Retinal pigment epithelial cell (primary cell): ENCODE data around the gene KLHL22.
A peak's percentile ranks its signal among the peaks of the same experiment; 100 is the strongest.
"Not testable (repeated sequence)": the region's sequence is repeated elsewhere in the genome, so short reads cannot be mapped to it uniquely, and the experiment has no call there.

Source experiments
- DNase-seq: peaks from one replicate; pipeline ENCODE4 v3.0.0-alpha.2; 2010; ENCODE audit warnings: low read depth
- H3K4me3 ChIP-seq: 2 replicates; pipeline ENCODE4 v1.5.1; 2011; ENCODE audit warnings: mild to moderate bottlenecking, low read length, control low read depth, moderate library complexity
- TF ChIP-seq, protein P1 (sequence below): conservative IDR thresholded peaks from 2 replicates; pipeline ENCODE4 v1.5.1; 2011; ENCODE audit warnings: low read depth, low read length, control low read depth, inconsistent platforms

The KLHL22 gene, protein sequence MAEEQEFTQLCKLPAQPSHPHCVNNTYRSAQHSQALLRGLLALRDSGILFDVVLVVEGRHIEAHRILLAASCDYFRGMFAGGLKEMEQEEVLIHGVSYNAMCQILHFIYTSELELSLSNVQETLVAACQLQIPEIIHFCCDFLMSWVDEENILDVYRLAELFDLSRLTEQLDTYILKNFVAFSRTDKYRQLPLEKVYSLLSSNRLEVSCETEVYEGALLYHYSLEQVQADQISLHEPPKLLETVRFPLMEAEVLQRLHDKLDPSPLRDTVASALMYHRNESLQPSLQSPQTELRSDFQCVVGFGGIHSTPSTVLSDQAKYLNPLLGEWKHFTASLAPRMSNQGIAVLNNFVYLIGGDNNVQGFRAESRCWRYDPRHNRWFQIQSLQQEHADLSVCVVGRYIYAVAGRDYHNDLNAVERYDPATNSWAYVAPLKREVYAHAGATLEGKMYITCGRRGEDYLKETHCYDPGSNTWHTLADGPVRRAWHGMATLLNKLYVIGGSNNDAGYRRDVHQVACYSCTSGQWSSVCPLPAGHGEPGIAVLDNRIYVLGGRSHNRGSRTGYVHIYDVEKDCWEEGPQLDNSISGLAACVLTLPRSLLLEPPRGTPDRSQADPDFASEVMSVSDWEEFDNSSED

DNA sequence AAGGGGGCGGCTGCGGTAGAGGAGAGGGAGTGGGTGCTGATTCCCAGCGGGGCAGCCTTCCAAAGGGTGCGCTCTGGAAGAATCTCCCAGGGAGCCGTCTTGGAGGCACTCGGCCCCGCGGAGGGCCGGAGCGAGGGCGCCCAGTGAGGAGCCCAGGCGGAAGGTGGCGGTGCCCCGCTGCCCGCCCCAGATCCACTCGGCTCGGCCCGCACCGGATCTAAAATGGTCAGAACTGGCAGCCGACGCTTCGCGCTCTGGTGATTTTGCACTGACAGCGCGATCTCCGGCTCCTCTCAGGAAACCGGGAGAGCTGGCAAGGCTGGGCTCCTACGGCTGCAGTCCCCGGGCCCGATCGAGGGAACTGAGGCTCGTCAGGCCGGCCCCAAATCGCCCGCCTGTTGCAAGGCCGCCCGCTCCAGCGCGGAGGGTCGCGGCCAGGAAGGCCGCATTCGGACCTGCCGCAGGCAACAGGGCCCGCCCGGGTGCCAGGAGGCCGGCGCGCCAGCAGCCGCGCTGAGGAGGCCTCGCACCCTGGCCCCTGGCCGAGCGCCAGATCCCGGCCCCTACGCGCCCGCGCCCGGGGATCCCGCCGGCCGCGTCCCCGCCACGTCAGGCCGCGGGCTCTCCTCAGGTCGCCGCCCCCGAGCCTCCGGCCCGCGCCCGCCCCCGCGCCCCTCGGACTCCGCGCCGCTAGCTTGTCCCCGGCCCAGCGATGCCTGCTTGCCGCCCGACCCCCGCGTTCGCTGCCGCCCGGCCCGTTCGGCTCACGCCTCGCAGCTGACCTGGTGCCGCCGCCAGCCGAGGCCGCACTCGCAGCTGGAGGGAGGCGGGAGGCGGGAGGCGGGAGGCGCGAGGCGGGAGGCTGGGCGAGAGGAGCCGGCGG, at the start of gene KLHL22:
TSS of gene KLHL22 (minus strand) at position 818 of the 883 bp plus-strand sequence. CDS start 6,584 bp downstream, outside the sequence.
- TF ChIP-seq, protein P1, sequence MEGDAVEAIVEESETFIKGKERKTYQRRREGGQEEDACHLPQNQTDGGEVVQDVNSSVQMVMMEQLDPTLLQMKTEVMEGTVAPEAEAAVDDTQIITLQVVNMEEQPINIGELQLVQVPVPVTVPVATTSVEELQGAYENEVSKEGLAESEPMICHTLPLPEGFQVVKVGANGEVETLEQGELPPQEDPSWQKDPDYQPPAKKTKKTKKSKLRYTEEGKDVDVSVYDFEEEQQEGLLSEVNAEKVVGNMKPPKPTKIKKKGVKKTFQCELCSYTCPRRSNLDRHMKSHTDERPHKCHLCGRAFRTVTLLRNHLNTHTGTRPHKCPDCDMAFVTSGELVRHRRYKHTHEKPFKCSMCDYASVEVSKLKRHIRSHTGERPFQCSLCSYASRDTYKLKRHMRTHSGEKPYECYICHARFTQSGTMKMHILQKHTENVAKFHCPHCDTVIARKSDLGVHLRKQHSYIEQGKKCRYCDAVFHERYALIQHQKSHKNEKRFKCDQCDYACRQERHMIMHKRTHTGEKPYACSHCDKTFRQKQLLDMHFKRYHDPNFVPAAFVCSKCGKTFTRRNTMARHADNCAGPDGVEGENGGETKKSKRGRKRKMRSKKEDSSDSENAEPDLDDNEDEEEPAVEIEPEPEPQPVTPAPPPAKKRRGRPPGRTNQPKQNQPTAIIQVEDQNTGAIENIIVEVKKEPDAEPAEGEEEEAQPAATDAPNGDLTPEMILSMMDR: no peak
- DNase-seq: no peak
- H3K4me3 ChIP-seq: peak within 1 kb of the TSS; percentile 75

- H3K4me3 ChIP-seq, DNase-seq: not testable (repeated sequence)
These were observed 49.7 kb upstream of the KLHL22 start for GRCh38 chr22:20545318-20545634.

DNA sequence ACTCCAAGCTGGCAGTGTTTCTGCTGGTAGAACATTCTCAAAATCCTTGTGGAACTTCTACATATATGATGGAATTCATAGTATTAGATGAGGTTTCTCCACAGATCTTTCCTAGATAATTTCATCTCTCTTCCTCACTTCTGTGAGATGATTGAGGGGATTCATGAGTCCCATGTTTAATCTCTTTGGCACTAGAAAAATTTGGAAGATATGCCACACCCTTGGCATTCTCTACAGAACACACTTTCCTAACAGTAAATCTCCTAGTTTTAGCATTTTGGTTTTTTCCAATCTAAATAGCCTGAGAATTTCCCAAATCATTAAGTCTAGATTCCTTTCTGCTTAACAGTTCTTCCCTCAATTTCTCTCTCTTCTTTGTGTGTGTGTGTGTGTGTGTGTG, 47.1 kb upstream of the KLHL22 start:
- TF ChIP-seq, protein P1: no peak
- H3K4me3 ChIP-seq: no peak overlapping the region
- no peak for DNase-seq

DNA sequence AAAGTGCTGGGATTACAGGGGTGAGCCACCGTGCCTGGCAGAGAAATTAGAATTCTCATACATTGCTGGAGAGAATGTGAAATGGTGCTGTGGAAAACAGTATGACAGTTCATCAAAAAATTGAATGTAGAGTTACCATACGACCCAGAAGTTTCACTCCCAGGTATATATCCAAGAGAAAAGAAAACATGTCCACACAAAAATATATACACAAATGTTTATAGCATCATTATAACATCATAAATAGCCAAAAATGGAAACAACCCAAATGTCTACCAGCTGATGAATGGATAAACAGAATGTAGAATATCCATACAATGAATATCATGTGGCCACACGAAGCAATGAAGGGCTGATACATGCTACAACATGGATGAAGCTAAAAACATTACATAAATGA, 46.5 kb upstream of the KLHL22 start:
- H3K4me3 ChIP-seq: no peak overlapping the region
- TF ChIP-seq, protein P1: no peak
- DNase-seq: no peak

- DNase-seq, H3K4me3 ChIP-seq: not testable (repeated sequence)
These were observed 43.3 kb upstream of the KLHL22 start for GRCh38 chr22:20538875-20539274.

- TF ChIP-seq, protein P1: no peak
These were observed 42.4 kb upstream of the KLHL22 start for GRCh38 chr22:20537983-20538382.

GRCh38 chr22:20537325-20537756, 41.7 kb upstream of the KLHL22 start:
- H3K4me3 ChIP-seq: no peak overlapping the region
- TF ChIP-seq, protein P1: no peak
- no peak for DNase-seq

More at GRCh38 chr22:20537983-20538382, 42.4 kb upstream of the KLHL22 start:
- H3K4me3 ChIP-seq: no peak overlapping the region
- no peak for DNase-seq
